C4-2B (cell line): Measurements from ENCODE around the gene SH2D1B.

Experiments used
- CTCF ChIP-seq: fragments of 450-650 bp; conservative IDR thresholded peaks from 2 replicates; pipeline ENCODE4 v1.5.1; 2017; ENCODE audit warnings: mild to moderate bottlenecking
- ZFX ChIP-seq: fragments of 450-650 bp; IDR thresholded peaks from 2 replicates; pipeline ENCODE4 v1.6.1; 2017

DNA sequence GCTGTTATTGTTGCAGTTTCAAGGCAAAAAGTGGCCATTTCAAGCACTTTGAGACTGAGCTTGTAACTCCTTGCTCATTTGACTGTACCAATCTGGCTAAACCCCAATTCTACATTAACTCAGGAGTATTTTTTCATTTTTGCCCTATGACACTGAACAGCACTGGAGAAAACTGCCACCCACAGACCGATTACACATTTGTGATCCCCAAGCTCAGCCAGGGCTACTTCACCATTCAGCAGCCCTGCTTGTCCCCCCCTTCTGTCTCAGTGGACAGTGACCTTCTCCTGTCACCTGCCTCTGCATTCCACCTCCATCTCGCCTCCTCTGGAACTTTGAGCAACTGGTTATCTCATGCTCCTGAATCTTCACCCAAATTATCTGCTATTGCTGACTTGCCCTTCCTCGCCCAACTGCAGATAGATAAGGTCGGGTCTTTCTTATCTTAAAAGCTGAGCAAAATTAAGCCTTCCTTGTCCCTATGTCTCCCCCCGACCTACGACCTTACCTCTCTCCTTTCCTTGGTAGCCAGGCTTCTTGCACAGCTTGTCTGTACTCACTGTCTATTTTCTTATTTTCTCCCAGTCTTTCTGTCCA, 60.6 kb downstream of the SH2D1B start:
- TF ChIP-seq CTCF (no peak), ZFX (no peak)
